Endothelial cell of umbilical vein (primary cell): Measurements from ENCODE around the gene KANSL1L. TPM values are rescaled to one million over a fixed set of nuclear protein-coding genes. Genes with fewer than 3 reads are reported as not detected.

Experiments used
- BruUV-seq: library from RNA; stranded (reverse); fragments of 400-500 nt; replicated peaks from 2 replicates; lab custom pipeline; 2021; lab: Mats Ljungman, UMichigan
- CTCF ChIA-PET: fragments of 300-600, 350-600 bp; sonication (Branson Sonifier 250); formaldehyde crosslinking; loops from one replicate; lab custom pipeline; 2021; ENCODE audit warnings: antibody characterized with exemption, inconsistent platforms; lab: Charles Lee
- POLR2A ChIA-PET: fragments of 300-600, 350-600 bp; sonication (Branson Sonifier 250); formaldehyde crosslinking; loops from one replicate; lab custom pipeline; 2021; ENCODE audit warnings: antibody characterized with exemption, inconsistent platforms; lab: Charles Lee
- DNase-seq: peaks from one replicate; pipeline ENCODE4 v3.0.0-alpha.2; 2011; ENCODE audit warnings: low read depth, low spot score
- FAIRE-seq: peaks from 2 replicates; lab custom pipeline; 2011; peaks lifted over from hg19 to GRCh38; lab: Jason Lieb, UNC
- H2AFZ ChIP-seq: 2 replicates; pipeline ENCODE4 v1.6.0; 2012; ENCODE audit warnings: low read depth, low read length, control low read depth, inconsistent platforms
- H3K27ac ChIP-seq: 2 replicates; pipeline ENCODE4 v1.5.1; 2011; ENCODE audit warnings: low read depth, mild to moderate bottlenecking, control low read depth, low read length, moderate library complexity; ENCODE audit not compliant: insufficient read depth
- H3K27me3 ChIP-seq, 2 experiments: 2 replicates each; pipeline versions ENCODE4 v1.6.0 to v1.6.1; 2011; ENCODE audit warnings: low read length in 2 of 2, mixed read lengths in 1 of 2; ENCODE audit not compliant: control insufficient read depth in 2 of 2, insufficient read depth in 2 of 2
- H3K36me3 ChIP-seq, 2 experiments: 2 replicates in 1 of 2; 3 replicates in 1 of 2; pipeline ENCODE4 v1.5.1; 2011; ENCODE audit warnings: low read length in 2 of 2, mild to moderate bottlenecking in 1 of 2, moderate library complexity in 1 of 2; ENCODE audit not compliant: control insufficient read depth in 2 of 2, insufficient read depth in 2 of 2; ENCODE audit errors: extremely low read depth in 1 of 2
- H3K4me1 ChIP-seq: 3 replicates; pipeline ENCODE4 v1.5.1; 2011; ENCODE audit warnings: mild to moderate bottlenecking, low read length; ENCODE audit not compliant: control insufficient read depth, insufficient read depth; ENCODE audit errors: extremely low read depth
- H3K4me2 ChIP-seq: 2 replicates; pipeline ENCODE4 v1.6.1; 2011; ENCODE audit warnings: low read length, control low read depth, mixed read lengths; ENCODE audit not compliant: insufficient read depth
- H3K4me3 ChIP-seq, 3 experiments: fragments of 200-600 bp in 1 of 3; sonication (generic), shearing (Covaris generic) in 1 of 3; replicated peaks in 1 of 3; 2 replicates each; pipeline ENCODE4 v1.5.1; 2011 to 2016; ENCODE audit warnings: control low read depth in 3 of 3, low read length in 3 of 3, mild to moderate bottlenecking in 2 of 3, inconsistent platforms in 1 of 3, low read depth in 1 of 3, moderate library complexity in 1 of 3; ENCODE audit not compliant: insufficient read depth in 1 of 3
- H3K79me2 ChIP-seq: 2 replicates; pipeline ENCODE4 v1.6.0; 2012; ENCODE audit warnings: low read length, inconsistent platforms; ENCODE audit not compliant: control insufficient read depth, insufficient read depth
- H3K9ac ChIP-seq: replicated peaks from 2 replicates; pipeline ENCODE3; 2011; ENCODE audit warnings: low read length, control low read depth; ENCODE audit not compliant: insufficient read depth; ENCODE audit errors: extremely low read depth
- H3K9me1 ChIP-seq: replicated peaks from 3 replicates; pipeline ENCODE4 v1.6.0; 2011; ENCODE audit warnings: mild to moderate bottlenecking, low read length; ENCODE audit not compliant: control insufficient read depth, insufficient read depth; ENCODE audit errors: extremely low read depth
- H3K9me3 ChIP-seq: replicated peaks from 2 replicates; pipeline ENCODE4 v1.5.1; 2012; ENCODE audit warnings: low read length, inconsistent platforms; ENCODE audit not compliant: control insufficient read depth, insufficient read depth
- H4K20me1 ChIP-seq: replicated peaks from 2 replicates; pipeline ENCODE3; 2011; ENCODE audit warnings: mild to moderate bottlenecking, low read length; ENCODE audit not compliant: control insufficient read depth, insufficient read depth; ENCODE audit errors: extremely low read depth
- EZH2 ChIP-seq: IDR thresholded peaks from 2 replicates; pipeline ENCODE4 v1.6.1; 2012; ENCODE audit warnings: borderline replicate concordance, low read depth, mild to moderate bottlenecking, moderate library complexity, low read length, inconsistent platforms; ENCODE audit not compliant: severe bottlenecking
- FOS ChIP-seq: IDR thresholded peaks from 2 replicates; pipeline ENCODE4 v1.6.1; 2011; ENCODE audit warnings: mild to moderate bottlenecking, low read length, moderate library complexity, borderline replicate concordance; ENCODE audit not compliant: insufficient read depth
- GATA2 ChIP-seq: IDR thresholded peaks from 2 replicates; pipeline ENCODE4 v1.7.0; 2011; ENCODE audit warnings: low read depth, mild to moderate bottlenecking, moderate library complexity, mixed read lengths, low read length; ENCODE audit not compliant: insufficient read length, insufficient read depth
- JUN ChIP-seq: IDR thresholded peaks from 2 replicates; pipeline ENCODE4 v1.6.1; 2011; ENCODE audit warnings: borderline replicate concordance, low read depth; ENCODE audit not compliant: insufficient read length, insufficient read depth
- MYC ChIP-seq: IDR thresholded peaks from one replicate; pipeline ENCODE4 v1.6.1; 2011; ENCODE audit warnings: mild to moderate bottlenecking, low read depth, low read length
- POLR2A ChIP-seq: IDR thresholded peaks from 2 replicates; pipeline ENCODE4 v1.6.1; 2012; ENCODE audit warnings: low read depth, mild to moderate bottlenecking, control low read depth, low read length
- POLR2AphosphoS5 ChIP-seq: IDR thresholded peaks from 2 replicates; pipeline ENCODE4 v1.6.1; 2012; ENCODE audit warnings: low read depth, mild to moderate bottlenecking, control low read depth, low read length, moderate library complexity; ENCODE audit not compliant: insufficient read depth
- dilution Hi-C: fragments of 300-500 bp; cut with MboI; formaldehyde crosslinking; loops from one replicate; pipeline ENCODE4 v1.15.0; 2019; ENCODE audit warnings: low sequenced_read_pairs; ENCODE audit not compliant: extremely low pct_ligation_motif_present
- intact Hi-C: fragments of 100-400 bp; cut with micrococcal nuclease; formaldehyde crosslinking; loops from one replicate; pipeline ENCODE4 v1.10.0; 2022
- polyA plus RNA-seq, 4 experiments: library from polyadenylated mRNA; depleted of rRNA in 3 of 4; stranded (reverse) in 3 of 4; unstranded in 1 of 4; fragments of >200 nt; gene quantifications; 2 replicates each; pipeline versions ENCODE4 v1.2.1 to v1.2.3, GENCODE V29; 2011 to 2012; ENCODE audit warnings: missing spikeins in 1 of 4
- total RNA-seq: library from RNA; stranded (reverse); gene quantifications from 2 replicates; pipeline ENCODE4 v1.2.3, GENCODE V29; 2021
- TF ChIP-seq, protein P1 (sequence below), 2 donors: IDR thresholded peaks; 1 replicate in 1 of 2; 2 replicates in 1 of 2; pipeline ENCODE4 v1.5.1; 2011; ENCODE audit warnings: low read length in 2 of 2, mild to moderate bottlenecking in 2 of 2, moderate library complexity in 2 of 2, control low read depth in 1 of 2, inconsistent platforms in 1 of 2, low read depth in 1 of 2; ENCODE audit not compliant: insufficient read depth in 1 of 2; ENCODE audit errors: extremely low read depth in 1 of 2
- TF ChIP-seq, protein P2 (sequence below): IDR thresholded peaks from 2 replicates; pipeline ENCODE4 v1.6.1; 2011; ENCODE audit not compliant: insufficient read depth, insufficient read length

Gene KANSL1L
- total and polyA plus RNA-seq, 2 donors (not counting 3 experiments of a cell fraction or from before 2014, with no cell fraction given) = 4.3 to 14.0 TPM

GRCh38 chr2:209974576-209974975 is 196.6 kb downstream of the KANSL1L start:
- Histone ChIP-seq H3K9me1 (no peaks in the 10 kb centered on the region), H3K27ac (no peak overlapping the region), H3K79me2 (no peaks in the 10 kb centered on the region), H3K4me3 (no peak overlapping the region), H3K27me3 (peaks cover 6% of the 10 kb centered on the region in 2 experiments), H3K4me1 (no peaks in the 10 kb centered on the region), H2AFZ (no peak overlapping the region), H3K4me2 (no peak overlapping the region), H4K20me1 (no peaks in the 10 kb centered on the region), H3K9ac (no peak overlapping the region), H3K9me3 (no peaks in the 10 kb centered on the region), H3K36me3 (no peaks in the 10 kb centered on the region)
- no peak for FAIRE-seq
- intact Hi-C loops (no loop called here), dilution Hi-C loops (no loop called here)
- ChIA-PET POLR2A (no interaction called here), CTCF (interaction anchor here (3.8 to 10.4 kb wide), 3 partner anchors 221 to 425 kb away, joined by 20 to 169 read pairs (median 46); no protein-coding TSS in a partner anchor)
- TF ChIP-seq GATA2 (no peak), FOS (no peak), EZH2 (no peak), POLR2AphosphoS5 (no peak), MYC (no peak), POLR2A (no peak), JUN (no peak)
- TF ChIP-seq, protein P1, sequence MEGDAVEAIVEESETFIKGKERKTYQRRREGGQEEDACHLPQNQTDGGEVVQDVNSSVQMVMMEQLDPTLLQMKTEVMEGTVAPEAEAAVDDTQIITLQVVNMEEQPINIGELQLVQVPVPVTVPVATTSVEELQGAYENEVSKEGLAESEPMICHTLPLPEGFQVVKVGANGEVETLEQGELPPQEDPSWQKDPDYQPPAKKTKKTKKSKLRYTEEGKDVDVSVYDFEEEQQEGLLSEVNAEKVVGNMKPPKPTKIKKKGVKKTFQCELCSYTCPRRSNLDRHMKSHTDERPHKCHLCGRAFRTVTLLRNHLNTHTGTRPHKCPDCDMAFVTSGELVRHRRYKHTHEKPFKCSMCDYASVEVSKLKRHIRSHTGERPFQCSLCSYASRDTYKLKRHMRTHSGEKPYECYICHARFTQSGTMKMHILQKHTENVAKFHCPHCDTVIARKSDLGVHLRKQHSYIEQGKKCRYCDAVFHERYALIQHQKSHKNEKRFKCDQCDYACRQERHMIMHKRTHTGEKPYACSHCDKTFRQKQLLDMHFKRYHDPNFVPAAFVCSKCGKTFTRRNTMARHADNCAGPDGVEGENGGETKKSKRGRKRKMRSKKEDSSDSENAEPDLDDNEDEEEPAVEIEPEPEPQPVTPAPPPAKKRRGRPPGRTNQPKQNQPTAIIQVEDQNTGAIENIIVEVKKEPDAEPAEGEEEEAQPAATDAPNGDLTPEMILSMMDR (IDR thresholded peaks at IDR 0.05; ENCODE audit: extremely low read depth in 1 of 2, insufficient read depth in 1 of 2, low read depth in 1 of 2, low read length in 2 of 2) = no peak
- TF ChIP-seq, protein P2, sequence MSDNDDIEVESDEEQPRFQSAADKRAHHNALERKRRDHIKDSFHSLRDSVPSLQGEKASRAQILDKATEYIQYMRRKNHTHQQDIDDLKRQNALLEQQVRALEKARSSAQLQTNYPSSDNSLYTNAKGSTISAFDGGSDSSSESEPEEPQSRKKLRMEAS = no peak
- DNase-seq = no peak
- BruUV-seq = no TSS peak
